GM19328 (cell line): ENCODE results near the gene TMEM260.

Experiments
- ATAC-seq: cut with Tn5 transposase; IDR thresholded peaks from one replicate; pipeline ENCODE4 v1.9.1; 2021; ENCODE audit warnings: mild to moderate bottlenecking, moderate library complexity; ENCODE audit not compliant: unreplicated experiment

Gene TMEM260

GRCh38 chr14:56579345-56580220 lies at the start of gene TMEM260:
TSS of gene TMEM260 (plus strand) at chr14:56579798. CDS start at chr14:56579915, 117 bp downstream.
- ATAC-seq = peak; percentile 89

GRCh38 chr14:56532546-56532945 lies 47.1 kb upstream of the TMEM260 start:
- no peak for ATAC-seq

- no peak for ATAC-seq
These were observed 44.9 kb upstream of the TMEM260 start for GRCh38 chr14:56534656-56535055.

- ATAC-seq = no peak
These were observed 39.7 kb upstream of the TMEM260 start for GRCh38 chr14:56539862-56540261.

- ATAC-seq = no peak
These were observed 36.2 kb upstream of the TMEM260 start for GRCh38 chr14:56543436-56543835.

- no peak for ATAC-seq
These were observed 29.9 kb upstream of the TMEM260 start for GRCh38 chr14:56549721-56550120.

GRCh38 chr14:56552615-56553014 lies 27.0 kb upstream of the TMEM260 start:
- ATAC-seq = no peak

- no peak for ATAC-seq
These were observed 25.3 kb upstream of the TMEM260 start for GRCh38 chr14:56554301-56554700.

- ATAC-seq = no peak
These were observed 23.6 kb upstream of the TMEM260 start for GRCh38 chr14:56555921-56556570.

GRCh38 chr14:56559182-56559581 lies 20.4 kb upstream of the TMEM260 start:
- no peak for ATAC-seq

- ATAC-seq = no peak
These were observed 18.0 kb upstream of the TMEM260 start for GRCh38 chr14:56561606-56562005.

GRCh38 chr14:56562883-56563282 lies 16.7 kb upstream of the TMEM260 start:
- ATAC-seq = no peak

GRCh38 chr14:56569174-56569573 lies 10.4 kb upstream of the TMEM260 start:
- no peak for ATAC-seq

- no peak for ATAC-seq
These were observed 9.3 kb upstream of the TMEM260 start for GRCh38 chr14:56570295-56570694.

- no peak for ATAC-seq
These were observed 668 bp downstream of the TMEM260 start for GRCh38 chr14:56580221-56580711.

- no peak for ATAC-seq
These were observed 1.6 kb downstream of the TMEM260 start for GRCh38 chr14:56581041-56581727.

GRCh38 chr14:56585461-56586084 lies 6.0 kb downstream of the TMEM260 start:
- ATAC-seq = no peak

GRCh38 chr14:56587701-56588100 lies 8.1 kb downstream of the TMEM260 start:
- no peak for ATAC-seq

- ATAC-seq = no peak
These were observed 10.9 kb downstream of the TMEM260 start for GRCh38 chr14:56590535-56590960.

GRCh38 chr14:56592746-56593544 lies 13.3 kb downstream of the TMEM260 start:
- ATAC-seq = no peak
